GM21786 (cell line): ENCODE results near the gene ADAMTS13.
"Not testable (repeated sequence)": the region's sequence is repeated elsewhere in the genome, so short reads cannot be mapped to it uniquely, and the experiment has no call there.

Experiments
- ATAC-seq: cut with Tn5 transposase; IDR thresholded peaks from one replicate; pipeline ENCODE4 v1.9.1; 2021; ENCODE audit not compliant: unreplicated experiment

The ADAMTS13 gene

GRCh38 chr9:133421615-133422542 lies at the start of gene ADAMTS13:
TSS of gene ADAMTS13 (plus strand) at chr9:133422367. CDS start at chr9:133422444, 77 bp downstream.
- ATAC-seq: no peak

- no peak for ATAC-seq
Observed at GRCh38 chr9:133374612-133375115, 47.5 kb upstream of the ADAMTS13 start.

GRCh38 chr9:133375116-133375723 lies 46.9 kb upstream of the ADAMTS13 start:
- no peak for ATAC-seq

GRCh38 chr9:133375724-133376654 lies 46.2 kb upstream of the ADAMTS13 start, which contains the start of the genes STKLD1 and SURF4:
TSS of gene STKLD1 (plus strand) at chr9:133376366. CDS start at chr9:133376474, 108 bp downstream.
TSS of gene SURF4 (minus strand) at chr9:133376060. CDS start at chr9:133375969, 91 bp downstream.
- peak; percentile 91 for ATAC-seq

GRCh38 chr9:133377280-133377679 lies 44.9 kb upstream of the ADAMTS13 start:
- not testable (repeated sequence) for ATAC-seq

GRCh38 chr9:133377721-133378216 lies 44.4 kb upstream of the ADAMTS13 start:
- ATAC-seq: no peak

- no peak for ATAC-seq
Observed at GRCh38 chr9:133378408-133378962, 43.7 kb upstream of the ADAMTS13 start.

- no peak for ATAC-seq
Observed at GRCh38 chr9:133379153-133380086, 42.7 kb upstream of the ADAMTS13 start.

- ATAC-seq: no peak
Observed at GRCh38 chr9:133380734-133381133, 41.4 kb upstream of the ADAMTS13 start.

- no peak for ATAC-seq
Observed at GRCh38 chr9:133382507-133383141, 39.5 kb upstream of the ADAMTS13 start.

- no peak for ATAC-seq
Observed at GRCh38 chr9:133383438-133383837, 38.7 kb upstream of the ADAMTS13 start.

- no peak for ATAC-seq
Observed at GRCh38 chr9:133384736-133385321, 37.3 kb upstream of the ADAMTS13 start.

- ATAC-seq: no peak
Observed at GRCh38 chr9:133385452-133385851, 36.7 kb upstream of the ADAMTS13 start.

GRCh38 chr9:133386338-133386737 lies 35.8 kb upstream of the ADAMTS13 start:
- no peak for ATAC-seq

GRCh38 chr9:133387680-133388079 lies 34.5 kb upstream of the ADAMTS13 start:
- ATAC-seq: no peak

- ATAC-seq: no peak
Observed at GRCh38 chr9:133389025-133389557, 33.1 kb upstream of the ADAMTS13 start.

- ATAC-seq: no peak
Observed at GRCh38 chr9:133389562-133389961, 32.6 kb upstream of the ADAMTS13 start.

GRCh38 chr9:133390713-133391112 lies 31.5 kb upstream of the ADAMTS13 start:
- no peak for ATAC-seq
